A673 (cell line): ENCODE measurements around the gene PTX4. TPM values are rescaled to one million over a fixed set of nuclear protein-coding genes. Genes with fewer than 3 reads are reported as not detected.

ENCODE experiments used
- BruUV-seq: library from RNA; stranded (reverse); fragments of 400-500 nt; replicated peaks from 2 replicates; lab custom pipeline; 2021; lab: Mats Ljungman, UMichigan
- CTCF ChIA-PET: fragments of 300-600 bp; sonication (Branson Sonifier 250); formaldehyde crosslinking; loops from one replicate; lab custom pipeline; 2022; ENCODE audit warnings: antibody characterized with exemption; lab: Charles Lee
- POLR2A ChIA-PET: fragments of 300-600 bp; sonication (Branson Sonifier 250); formaldehyde crosslinking; loops from one replicate; lab custom pipeline; 2022; ENCODE audit warnings: antibody characterized with exemption; ENCODE audit not compliant: low non-redundant PET; lab: Charles Lee
- DNase-seq: peaks from one replicate; pipeline ENCODE4 v3.0.0-alpha.2; 2015; ENCODE audit warnings: low spot score
- H3K27ac ChIP-seq: fragments of 200-600 bp; sonication (generic); 2 replicates; pipeline ENCODE4 v1.5.1; 2016; ENCODE audit warnings: mixed run types, low read depth, mild to moderate bottlenecking, mixed read lengths, antibody characterized with exemption, low read length; ENCODE audit not compliant: poor library complexity, severe bottlenecking
- H3K27me3 ChIP-seq: fragments of 200-600 bp; sonication (generic); replicated peaks from 2 replicates; pipeline ENCODE4 v1.6.1; 2017; ENCODE audit warnings: mixed run types, low read depth, mild to moderate bottlenecking, mixed read lengths, antibody characterized with exemption, low read length; ENCODE audit not compliant: insufficient read depth, poor library complexity
- H3K36me3 ChIP-seq: fragments of 200-600 bp; sonication (generic); 2 replicates; pipeline ENCODE4 v1.6.1; 2016; ENCODE audit warnings: mixed run types, mild to moderate bottlenecking, mixed read lengths, antibody characterized with exemption, low read length; ENCODE audit not compliant: insufficient read depth, poor library complexity, severe bottlenecking
- H3K4me1 ChIP-seq: fragments of 200-600 bp; sonication (generic); 2 replicates; pipeline ENCODE4 v1.6.1; 2017; ENCODE audit warnings: mixed run types, mild to moderate bottlenecking, mixed read lengths, antibody characterized with exemption, low read length; ENCODE audit not compliant: insufficient read depth, poor library complexity, severe bottlenecking
- H3K4me3 ChIP-seq: fragments of 200-600 bp; sonication (generic); 2 replicates; pipeline ENCODE4 v1.5.1; 2016; ENCODE audit warnings: low read depth, mixed run types, mild to moderate bottlenecking, mixed read lengths, low read length; ENCODE audit not compliant: poor library complexity, severe bottlenecking
- H3K9me3 ChIP-seq: fragments of 200-600 bp; sonication (generic); 2 replicates; pipeline ENCODE4 v1.6.1; 2016; ENCODE audit warnings: mixed run types, low read depth, mild to moderate bottlenecking, mixed read lengths, antibody characterized with exemption, low read length; ENCODE audit not compliant: poor library complexity, severe bottlenecking
- EZH2 ChIP-seq: fragments of 200-600 bp; sonication (generic); IDR thresholded peaks from 2 replicates; pipeline ENCODE4 v1.6.1; 2017; ENCODE audit warnings: borderline replicate concordance, low read depth, mild to moderate bottlenecking, mixed read lengths, antibody characterized with exemption, low read length; ENCODE audit not compliant: poor library complexity, severe bottlenecking
- intact Hi-C: fragments of 100-400 bp; cut with micrococcal nuclease; formaldehyde crosslinking; loops from one replicate; pipeline ENCODE4 v1.10.0; 2022; ENCODE audit not compliant: unreplicated experiment
- total RNA-seq: library from RNA; stranded (reverse); gene quantifications from 2 replicates; pipeline ENCODE4 v1.2.3, GENCODE V29; 2021
- TF ChIP-seq, protein P1 (sequence below): fragments of 300-800, 200-600 bp; sonication (generic); conservative IDR thresholded peaks from 2 replicates; pipeline ENCODE4 v1.5.1; 2017; ENCODE audit warnings: low read depth, mild to moderate bottlenecking, antibody characterized with exemption, low read length, moderate library complexity, mixed read lengths

Gene PTX4
- total RNA-seq, 1 experiment from 2014 or later, result not detected

- no TSS peak for BruUV-seq
- no peaks in the 10 kb centered on the region for H3K36me3 ChIP-seq
Observed at GRCh38 chr16:1510941-1511351, 22.2 kb upstream of the PTX4 start.

GRCh38 chr16:1510272-1510671, 21.5 kb upstream of the PTX4 start:
- ChIA-PET CTCF (no interaction called here), POLR2A (no interaction called here)
- Histone ChIP-seq H3K27me3 (no peaks in the 10 kb centered on the region), H3K4me1 (no peaks in the 10 kb centered on the region), H3K4me3 (no peak overlapping the region), H3K9me3 (peaks cover 8% of the 10 kb centered on the region), H3K36me3 (no peaks in the 10 kb centered on the region), H3K27ac (no peak overlapping the region)
- DNase-seq, result no peak
- intact Hi-C loops, result no loop called here
- BruUV-seq, result no TSS peak
- TF ChIP-seq EZH2, result no peak
- TF ChIP-seq, protein P1, sequence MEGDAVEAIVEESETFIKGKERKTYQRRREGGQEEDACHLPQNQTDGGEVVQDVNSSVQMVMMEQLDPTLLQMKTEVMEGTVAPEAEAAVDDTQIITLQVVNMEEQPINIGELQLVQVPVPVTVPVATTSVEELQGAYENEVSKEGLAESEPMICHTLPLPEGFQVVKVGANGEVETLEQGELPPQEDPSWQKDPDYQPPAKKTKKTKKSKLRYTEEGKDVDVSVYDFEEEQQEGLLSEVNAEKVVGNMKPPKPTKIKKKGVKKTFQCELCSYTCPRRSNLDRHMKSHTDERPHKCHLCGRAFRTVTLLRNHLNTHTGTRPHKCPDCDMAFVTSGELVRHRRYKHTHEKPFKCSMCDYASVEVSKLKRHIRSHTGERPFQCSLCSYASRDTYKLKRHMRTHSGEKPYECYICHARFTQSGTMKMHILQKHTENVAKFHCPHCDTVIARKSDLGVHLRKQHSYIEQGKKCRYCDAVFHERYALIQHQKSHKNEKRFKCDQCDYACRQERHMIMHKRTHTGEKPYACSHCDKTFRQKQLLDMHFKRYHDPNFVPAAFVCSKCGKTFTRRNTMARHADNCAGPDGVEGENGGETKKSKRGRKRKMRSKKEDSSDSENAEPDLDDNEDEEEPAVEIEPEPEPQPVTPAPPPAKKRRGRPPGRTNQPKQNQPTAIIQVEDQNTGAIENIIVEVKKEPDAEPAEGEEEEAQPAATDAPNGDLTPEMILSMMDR, result no peak

More at GRCh38 chr16:1510941-1511351, 22.2 kb upstream of the PTX4 start:
- Histone ChIP-seq H3K4me1 (no peaks in the 10 kb centered on the region), H3K4me3 (no peak overlapping the region), H3K9me3 (peaks cover 8% of the 10 kb centered on the region), H3K27ac (no peak overlapping the region), H3K27me3 (no peaks in the 10 kb centered on the region)
- POLR2A ChIA-PET, result interaction anchor here (0.6 kb wide), 1 partner anchor 17 kb away, joined by 3 read pairs; no protein-coding TSS in a partner anchor
- DNase-seq, result no peak
- CTCF ChIA-PET, result no interaction called here
- intact Hi-C loops, result no loop called here
- TF ChIP-seq, protein P1, result no peak
- no peak for TF ChIP-seq EZH2

DNA sequence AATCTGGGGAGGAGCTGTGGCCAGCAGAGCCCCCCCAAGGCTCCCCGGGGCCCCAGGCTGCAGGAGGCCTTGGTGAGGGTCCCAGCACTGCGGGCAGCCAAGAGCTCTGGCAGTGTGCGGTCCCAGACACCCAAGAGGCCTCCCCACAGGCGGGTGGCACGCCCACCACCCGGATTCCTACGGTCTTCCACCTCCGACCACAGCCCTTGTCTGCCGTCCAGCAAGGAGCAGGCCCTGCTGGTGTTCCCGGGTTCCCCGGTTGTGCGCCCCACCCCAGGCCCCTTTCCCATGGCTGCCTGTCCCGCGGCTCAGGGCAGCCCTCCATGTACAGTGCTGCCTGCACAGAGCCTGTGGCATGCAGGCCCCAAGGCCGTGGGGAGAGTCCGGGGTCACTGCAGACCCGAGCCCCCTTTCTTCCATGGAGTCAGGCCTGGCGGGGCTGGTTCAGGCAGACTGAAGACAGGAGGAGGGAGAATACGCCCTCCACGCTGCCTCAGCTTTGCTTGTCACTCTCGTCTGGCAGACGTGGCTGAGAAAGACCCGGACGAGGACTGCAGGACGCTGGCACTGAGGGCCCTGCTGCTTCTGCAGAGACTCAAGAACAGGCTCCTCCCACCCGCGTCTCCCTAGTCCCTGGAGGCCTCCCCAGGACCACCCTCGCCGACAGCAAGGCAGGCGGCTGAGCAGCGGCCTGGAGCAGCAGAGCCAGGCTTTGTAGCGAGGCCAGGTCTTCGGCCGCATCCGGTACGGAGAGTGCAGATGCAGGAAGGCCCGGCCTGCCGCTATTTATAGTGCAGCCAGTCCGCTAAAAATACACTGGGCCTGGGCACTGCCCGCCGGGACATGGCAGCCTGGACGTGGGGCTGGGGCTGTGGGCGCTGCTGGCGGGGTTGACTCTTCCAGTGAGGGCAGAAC, 20.8 kb upstream of the PTX4 start:
- intact Hi-C loops, result no loop called here
- Histone ChIP-seq H3K9me3 (peaks cover 4% of the 10 kb centered on the region), H3K4me1 (no peaks in the 10 kb centered on the region), H3K4me3 (no peak overlapping the region), H3K27me3 (no peaks in the 10 kb centered on the region), H3K36me3 (no peaks in the 10 kb centered on the region), H3K27ac (no peak overlapping the region)
- POLR2A ChIA-PET, result no interaction called here
- CTCF ChIA-PET, result no interaction called here
- BruUV-seq, result no TSS peak
- TF ChIP-seq, protein P1, result no peak
- TF ChIP-seq EZH2, result no peak
- no peak for DNase-seq
